ENCODE results near the gene NHEJ1. TPM values are rescaled to one million over a fixed set of nuclear protein-coding genes. Genes with fewer than 3 reads are reported as not detected.

NHEJ1 gene
- polyA plus RNA-seq, 1 of the 3 experiments (the other 2 are of a cell fraction): 16.3 TPM

DNA sequence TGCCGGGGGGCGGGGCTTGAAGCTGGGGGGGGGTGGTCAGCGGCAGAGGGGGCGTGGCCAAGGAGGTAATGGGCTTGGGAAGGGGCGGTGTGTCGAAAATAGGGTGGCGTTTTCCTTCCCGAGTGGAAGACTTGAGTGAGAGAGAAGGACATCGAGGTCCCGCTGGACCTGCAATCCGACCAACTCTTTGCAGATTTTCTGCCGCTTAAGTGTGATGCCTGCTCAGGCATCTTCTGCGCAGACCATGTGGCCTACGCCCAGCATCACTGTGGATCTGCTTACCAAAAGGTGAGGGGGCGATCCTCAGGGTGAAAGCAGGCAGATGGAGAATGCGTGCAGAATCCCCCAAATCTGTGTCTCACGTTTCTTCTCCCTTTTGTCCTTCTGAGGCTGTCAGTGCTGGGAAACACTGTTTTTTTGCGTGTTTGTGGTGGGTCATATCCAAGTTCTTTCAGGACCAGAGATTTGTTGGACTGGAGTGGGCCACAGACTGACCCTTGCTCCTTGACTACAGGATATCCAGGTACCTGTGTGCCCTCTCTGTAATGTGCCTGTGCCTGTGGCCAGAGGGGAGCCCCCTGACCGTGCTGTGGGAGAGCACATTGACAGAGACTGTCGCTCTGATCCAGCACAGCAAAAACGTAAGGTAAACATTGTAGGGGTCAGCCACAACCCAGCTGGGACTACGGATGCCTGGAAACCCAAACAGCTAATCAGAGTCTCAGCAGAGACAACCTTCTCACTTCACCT lies 46.7 kb upstream of the NHEJ1 start:
- no peaks in the 10 kb centered on the region for H3K9me2 ChIP-seq
- H3K4me3 ChIP-seq (ENCODE audit: low read depth in 2 of 2, low read length in 1 of 2): peak overlapping the region; percentile 69
- WGBS (ENCODE audit: low lambda C conversion rate): 23% methylated on average over 19 of the region's 22 CpGs
- peaks cover 9 to 26% of the 10 kb centered on the region in 2 experiments for H3K36me3 ChIP-seq (replicated peaks in 1 of 2; ENCODE audit: control insufficient read depth in 1 of 2, insufficient read depth in 2 of 2, low read length in 1 of 2)
- H2AFZ ChIP-seq (ENCODE audit: low read depth): peak overlapping the region; percentile 17; the same call in 1 of the 2 replicates
- CTCF ChIA-PET: interaction anchor here (0.6 to 4.0 kb wide), 4 partner anchors 10 to 81 kb away, joined by 3 to 26 read pairs (median 12); partner anchors contain the start of genes ABCB6, CNPPD1 and SLC23A3
- TF ChIP-seq MAX (IDR thresholded peaks at IDR 0.05; ENCODE audit: low read depth) (no peak), EP300 (IDR thresholded peaks at IDR 0.05; ENCODE audit: borderline replicate concordance in 1 of 2, low read depth in 1 of 2, low read length in 1 of 2) (no peak), NRF1 (IDR thresholded peaks at IDR 0.05; ENCODE audit: low read depth, low read length) (peak; percentile 28; the same call in 1 of the 2 replicates), FOSL2 (IDR thresholded peaks at IDR 0.05; ENCODE audit: borderline replicate concordance, low read depth) (no peak), MXI1 (IDR thresholded peaks at IDR 0.05; ENCODE audit: low read depth, low read length) (peak; percentile 86), RCOR1 (IDR thresholded peaks at IDR 0.05; ENCODE audit: low read length) (no peak), GATA2 (CRISPR knock-in tag; IDR thresholded peaks at IDR 0.05) (no peak), JUND (IDR thresholded peaks at IDR 0.05) (no peak)
- H3K79me2 ChIP-seq (ENCODE audit: insufficient read depth): no peaks in the 10 kb centered on the region
- H3K4me2 ChIP-seq: peak overlapping the region; percentile 86
- no peaks in the 10 kb centered on the region for H3K9me3 ChIP-seq
- no peaks in the 10 kb centered on the region for H4K20me1 ChIP-seq (ENCODE audit: insufficient read depth)
- no peak for DNase-seq
- H3K9ac ChIP-seq: peak overlapping the region; percentile 17; the same call in 1 of the 2 replicates
- no peaks in the 10 kb centered on the region for H3K27me3 ChIP-seq (ENCODE audit: insufficient read depth)
- peaks cover 15% of the 10 kb centered on the region for H3F3A ChIP-seq (replicated peaks; ENCODE audit: insufficient read depth)
- H3K4me1 ChIP-seq (ENCODE audit: control insufficient read depth in 1 of 2, insufficient read depth in 2 of 2, low read depth in 1 of 2, low read length in 1 of 2): peaks cover 13 to 20% of the 10 kb centered on the region in 2 experiments; a peak in 3 of 4 replicates
- peak overlapping the region; percentile 67 to 83; a peak in 3 of 4 replicates for H3K27ac ChIP-seq (ENCODE audit: low read depth in 2 of 2, low read length in 1 of 2)
- POLR2A ChIA-PET: interaction anchor here (1.2 to 4.6 kb wide), 4 partner anchors 10 to 333 kb away, joined by 4 to 52 read pairs (median 8); partner anchors contain the start of genes ABCB6, GLB1L and STK16

- CTCF ChIA-PET: interaction anchor here (0.6 to 4.0 kb wide), 7 partner anchors 11 to 182 kb away, joined by 3 to 26 read pairs (median 5); partner anchors contain the start of genes ABCB6, CNPPD1 and SLC23A3
- no peaks in the 10 kb centered on the region for H3K9me2 ChIP-seq
- no peaks in the 10 kb centered on the region for H3K27me3 ChIP-seq (ENCODE audit: insufficient read depth)
- H3K4me2 ChIP-seq: peak within 1 kb of the TSS; percentile 86
- H3K27ac ChIP-seq (ENCODE audit: low read depth in 2 of 2, low read length in 1 of 2): peak within 1 kb of the TSS; percentile 67 to 93; a peak in 3 of 4 replicates
- H3K9ac ChIP-seq: peak within 1 kb of the TSS; percentile 50; the same call in 1 of the 2 replicates
- peaks cover 9 to 26% of the 10 kb centered on the region in 2 experiments for H3K36me3 ChIP-seq (replicated peaks in 1 of 2; ENCODE audit: control insufficient read depth in 1 of 2, insufficient read depth in 2 of 2, low read length in 1 of 2)
- no peaks in the 10 kb centered on the region for H3K9me3 ChIP-seq
- 3% methylated on average over 15 of the region's 76 CpGs for WGBS (ENCODE audit: low lambda C conversion rate)
- DNase-seq: peak; percentile 99
- H2AFZ ChIP-seq (ENCODE audit: low read depth): peak within 1 kb of the TSS; percentile 59
- POLR2A ChIA-PET: interaction anchor here (0.6 to 4.6 kb wide), 9 partner anchors 11 to 423 kb away, joined by 3 to 52 read pairs (median 4); partner anchors contain the start of genes ABCB6, CNPPD1, GLB1L and STK16
- peak within 1 kb of the TSS; percentile 69 for H3K4me3 ChIP-seq (ENCODE audit: low read depth in 2 of 2, low read length in 1 of 2)
- no peaks in the 10 kb centered on the region for H3K79me2 ChIP-seq (ENCODE audit: insufficient read depth)
- no peaks in the 10 kb centered on the region for H4K20me1 ChIP-seq (ENCODE audit: insufficient read depth)
- H3K4me1 ChIP-seq (ENCODE audit: control insufficient read depth in 1 of 2, insufficient read depth in 2 of 2, low read depth in 1 of 2, low read length in 1 of 2): peaks cover 13 to 20% of the 10 kb centered on the region in 2 experiments; a peak in 3 of 4 replicates
- H3F3A ChIP-seq (replicated peaks; ENCODE audit: insufficient read depth): peaks cover 15% of the 10 kb centered on the region
- TF ChIP-seq MEF2A (IDR thresholded peaks at IDR 0.05; ENCODE audit: borderline replicate concordance, low read depth) (no peak), FOXJ3 (CRISPR knock-in tag; IDR thresholded peaks at IDR 0.05) (no peak), EZH2phosphoT487 (IDR thresholded peaks at IDR 0.05; ENCODE audit: borderline replicate concordance, low read depth) (no peak), CHD2 (IDR thresholded peaks at IDR 0.05; ENCODE audit: low read length, partially characterized antibody) (no peak), ZBTB33 (IDR thresholded peaks at IDR 0.05; ENCODE audit: borderline replicate concordance, low read depth) (no peak), USF2 (IDR thresholded peaks at IDR 0.05; ENCODE audit: borderline replicate concordance, low read depth, low read length) (no peak), RXRA (IDR thresholded peaks at IDR 0.05; ENCODE audit: borderline replicate concordance, low read depth) (no peak), SIN3A (IDR thresholded peaks at IDR 0.05; ENCODE audit: borderline replicate concordance, low read depth, low read length) (no peak; the same call in 1 of the 2 replicates)
- TF ChIP-seq, protein P1, sequence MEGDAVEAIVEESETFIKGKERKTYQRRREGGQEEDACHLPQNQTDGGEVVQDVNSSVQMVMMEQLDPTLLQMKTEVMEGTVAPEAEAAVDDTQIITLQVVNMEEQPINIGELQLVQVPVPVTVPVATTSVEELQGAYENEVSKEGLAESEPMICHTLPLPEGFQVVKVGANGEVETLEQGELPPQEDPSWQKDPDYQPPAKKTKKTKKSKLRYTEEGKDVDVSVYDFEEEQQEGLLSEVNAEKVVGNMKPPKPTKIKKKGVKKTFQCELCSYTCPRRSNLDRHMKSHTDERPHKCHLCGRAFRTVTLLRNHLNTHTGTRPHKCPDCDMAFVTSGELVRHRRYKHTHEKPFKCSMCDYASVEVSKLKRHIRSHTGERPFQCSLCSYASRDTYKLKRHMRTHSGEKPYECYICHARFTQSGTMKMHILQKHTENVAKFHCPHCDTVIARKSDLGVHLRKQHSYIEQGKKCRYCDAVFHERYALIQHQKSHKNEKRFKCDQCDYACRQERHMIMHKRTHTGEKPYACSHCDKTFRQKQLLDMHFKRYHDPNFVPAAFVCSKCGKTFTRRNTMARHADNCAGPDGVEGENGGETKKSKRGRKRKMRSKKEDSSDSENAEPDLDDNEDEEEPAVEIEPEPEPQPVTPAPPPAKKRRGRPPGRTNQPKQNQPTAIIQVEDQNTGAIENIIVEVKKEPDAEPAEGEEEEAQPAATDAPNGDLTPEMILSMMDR (IDR thresholded peaks at IDR 0.05): no peak
These were observed 45.9 kb upstream of the NHEJ1 start, which contains the start of gene ZFAND2B for GRCh38 chr2:219206328-219207133. ZFAND2B (plus strand) TSS chr2:219206782; CDS start chr2:219206988, 206 bp downstream.
